ENCODE data around the gene THAP12.

DNA sequence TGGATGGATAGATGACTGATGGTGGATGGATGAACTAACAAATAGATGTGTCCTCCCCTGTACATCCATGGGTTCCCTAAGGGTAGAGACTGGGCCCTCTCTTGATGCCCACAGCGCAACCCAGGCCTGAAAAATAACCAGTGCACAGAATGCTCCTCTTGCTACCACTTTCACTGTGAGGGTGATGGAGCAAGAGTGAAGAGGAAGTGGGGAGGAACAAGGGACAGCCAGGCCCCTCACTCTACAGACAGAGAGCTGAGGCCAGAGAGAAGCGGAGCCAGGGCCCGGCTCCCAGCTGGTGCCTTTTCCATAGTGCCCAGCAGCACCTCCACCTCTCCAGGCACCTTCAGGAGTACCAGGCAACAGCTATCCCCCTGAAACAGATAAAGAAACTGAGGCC is 67.7 kb downstream of the THAP12 start:
- TF ChIP-seq POLR2AphosphoS5 (IDR thresholded peaks at IDR 0.05; ENCODE audit: low read depth, low read length), result no peak
- no peak for TF ChIP-seq POLR2A (IDR thresholded peaks at IDR 0.05; ENCODE audit: low read depth, low read length)
- no peak for TF ChIP-seq POU2F2 (IDR thresholded peaks at IDR 0.05; ENCODE audit: low read depth, low read length)
- TF ChIP-seq SPI1 (IDR thresholded peaks at IDR 0.05; ENCODE audit: low read depth, low read length), result 0 out of 2 replicates have a peak, but pooled peaks have one; percentile 28

All from GM12891 (cell line).